NCI-H446 (cell line): ENCODE measurements around the gene SVOPL.

Source experiments
- DNase-seq, 2 experiments: peaks; one replicate each; lab custom pipeline; 2025; lab: John Stamatoyannopoulos, UW

Gene SVOPL

GRCh38 chr7:138563808-138564207, 137.4 kb downstream of the SVOPL start:
- DNase-seq = no peak

GRCh38 chr7:138559448-138559847, 141.7 kb downstream of the SVOPL start:
- no peak for DNase-seq

GRCh38 chr7:138556771-138557484, 144.2 kb downstream of the SVOPL start:
- no peak for DNase-seq

- no peak for DNase-seq
Observed at GRCh38 chr7:138555684-138556083, 145.5 kb downstream of the SVOPL start.

GRCh38 chr7:138554674-138555073, 146.5 kb downstream of the SVOPL start:
- DNase-seq = no peak

GRCh38 chr7:138553805-138554204, 147.4 kb downstream of the SVOPL start:
- no peak for DNase-seq

GRCh38 chr7:138551102-138551501, 150.1 kb downstream of the SVOPL start:
- DNase-seq = no peak

- DNase-seq = no peak
Observed at GRCh38 chr7:138550337-138550736, 150.8 kb downstream of the SVOPL start.

- no peak for DNase-seq
Observed at GRCh38 chr7:138549082-138549481, 152.1 kb downstream of the SVOPL start.

GRCh38 chr7:138546829-138547228, 154.3 kb downstream of the SVOPL start:
- no peak for DNase-seq

- no peak for DNase-seq
Observed at GRCh38 chr7:138546064-138546619, 155.0 kb downstream of the SVOPL start.

GRCh38 chr7:138545123-138545522, 156.0 kb downstream of the SVOPL start:
- no peak for DNase-seq
